Testis (tissue), 2 donors: ENCODE measurements around the gene FUNDC2.

Experiments
- POLR2A ChIP-seq: fragments of 450-650 bp; IDR thresholded peaks from one replicate; pipeline ENCODE4 v1.6.1; 2017; ENCODE audit warnings: antibody characterized with exemption, mild to moderate bottlenecking, moderate library complexity
- TF ChIP-seq, protein P1 (sequence below), 3 experiments: fragments of 450-650 bp in 2 of 3; fragments of 200-600 bp in 1 of 3; sonication (generic) in 1 of 3; IDR thresholded peaks; one replicate each; pipeline ENCODE4 v1.5.1; 2016 to 2019; ENCODE audit warnings: antibody characterized with exemption in 3 of 3, mild to moderate bottlenecking in 2 of 3, moderate library complexity in 1 of 3

DNA sequence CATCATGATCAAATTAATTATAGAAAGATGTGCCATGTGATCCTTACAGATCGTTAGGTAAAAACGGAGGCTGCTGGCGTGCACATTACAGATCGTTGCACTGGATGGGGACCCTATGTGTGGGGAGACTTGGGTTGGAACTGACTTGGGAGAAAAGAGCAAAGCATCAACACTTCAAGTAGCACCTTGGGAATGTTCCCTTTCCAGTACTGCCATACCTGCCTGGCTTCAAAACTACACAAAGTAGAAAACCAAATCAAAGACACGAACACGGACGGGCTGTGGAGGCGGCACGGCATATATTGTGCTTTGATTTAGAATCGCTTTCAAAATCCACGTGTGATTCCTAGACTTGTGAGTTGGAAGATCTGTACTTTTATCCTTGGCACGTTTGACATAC, 43.4 kb downstream of the FUNDC2 start:
- TF ChIP-seq, protein P1, sequence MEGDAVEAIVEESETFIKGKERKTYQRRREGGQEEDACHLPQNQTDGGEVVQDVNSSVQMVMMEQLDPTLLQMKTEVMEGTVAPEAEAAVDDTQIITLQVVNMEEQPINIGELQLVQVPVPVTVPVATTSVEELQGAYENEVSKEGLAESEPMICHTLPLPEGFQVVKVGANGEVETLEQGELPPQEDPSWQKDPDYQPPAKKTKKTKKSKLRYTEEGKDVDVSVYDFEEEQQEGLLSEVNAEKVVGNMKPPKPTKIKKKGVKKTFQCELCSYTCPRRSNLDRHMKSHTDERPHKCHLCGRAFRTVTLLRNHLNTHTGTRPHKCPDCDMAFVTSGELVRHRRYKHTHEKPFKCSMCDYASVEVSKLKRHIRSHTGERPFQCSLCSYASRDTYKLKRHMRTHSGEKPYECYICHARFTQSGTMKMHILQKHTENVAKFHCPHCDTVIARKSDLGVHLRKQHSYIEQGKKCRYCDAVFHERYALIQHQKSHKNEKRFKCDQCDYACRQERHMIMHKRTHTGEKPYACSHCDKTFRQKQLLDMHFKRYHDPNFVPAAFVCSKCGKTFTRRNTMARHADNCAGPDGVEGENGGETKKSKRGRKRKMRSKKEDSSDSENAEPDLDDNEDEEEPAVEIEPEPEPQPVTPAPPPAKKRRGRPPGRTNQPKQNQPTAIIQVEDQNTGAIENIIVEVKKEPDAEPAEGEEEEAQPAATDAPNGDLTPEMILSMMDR (IDR thresholded peaks at IDR 0.05) = no peak
- TF ChIP-seq POLR2A = no peak
